Occipital lobe (tissue), 2 donors: ENCODE data around the gene L3MBTL4. TPM values are rescaled to one million over a fixed set of nuclear protein-coding genes. Genes with fewer than 3 reads are reported as not detected.
"Not testable (repeated sequence)": the region's sequence is repeated elsewhere in the genome, so short reads cannot be mapped to it uniquely, and the experiment has no call there.

Source experiments
- DNase-seq: peaks from one replicate; lab custom pipeline; 2025; lab: John Stamatoyannopoulos, UW
- total RNA-seq: library from RNA; depleted of rRNA; stranded (reverse); fragments of >200 nt; gene quantifications from one replicate; pipeline ENCODE4 v1.2.3, GENCODE V29; 2014

The L3MBTL4 gene
- total RNA-seq, 1 donor from 2014 or later: 20.4 TPM

DNA sequence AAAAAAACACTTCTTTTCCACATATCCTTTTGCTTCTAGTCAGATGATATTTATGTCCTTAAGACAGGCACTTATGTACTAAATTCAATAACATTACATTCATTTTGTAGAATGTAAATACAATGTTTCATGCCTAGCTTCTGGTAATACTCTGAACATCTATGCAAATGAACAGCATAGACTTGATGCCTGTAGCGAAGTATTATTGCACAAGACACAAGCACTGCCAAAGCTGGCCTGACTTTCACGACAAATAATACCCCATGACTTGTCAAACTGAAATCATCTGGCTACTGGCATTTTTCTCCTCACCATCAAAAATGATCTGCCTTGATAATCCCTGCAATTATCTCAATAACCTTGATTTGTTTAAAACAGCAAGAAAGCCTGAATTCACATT, 101.3 kb downstream of the L3MBTL4 start:
- no peak for DNase-seq

GRCh38 chr18:6311456-6312215, 103.1 kb downstream of the L3MBTL4 start:
- DNase-seq: no peak

DNA sequence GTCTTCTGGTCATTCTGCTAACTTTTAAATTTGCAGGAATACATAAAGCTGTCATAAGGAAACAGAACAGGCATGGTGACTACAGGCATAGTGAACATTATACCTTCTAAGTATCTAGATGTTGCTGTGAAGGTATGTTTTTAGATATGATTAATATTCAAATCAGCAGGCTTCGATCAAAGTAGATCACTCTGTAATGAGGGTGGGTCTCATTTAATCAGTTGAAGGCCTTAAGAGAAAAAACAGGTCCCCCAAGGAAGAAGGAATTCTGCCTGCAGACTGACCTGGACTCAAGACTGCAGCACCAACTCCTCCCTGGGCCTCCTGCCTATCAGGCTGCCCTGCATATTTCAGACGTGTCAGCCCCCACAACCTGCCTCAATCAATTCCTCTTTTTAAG, 104.0 kb downstream of the L3MBTL4 start:
- DNase-seq: no peak

DNA sequence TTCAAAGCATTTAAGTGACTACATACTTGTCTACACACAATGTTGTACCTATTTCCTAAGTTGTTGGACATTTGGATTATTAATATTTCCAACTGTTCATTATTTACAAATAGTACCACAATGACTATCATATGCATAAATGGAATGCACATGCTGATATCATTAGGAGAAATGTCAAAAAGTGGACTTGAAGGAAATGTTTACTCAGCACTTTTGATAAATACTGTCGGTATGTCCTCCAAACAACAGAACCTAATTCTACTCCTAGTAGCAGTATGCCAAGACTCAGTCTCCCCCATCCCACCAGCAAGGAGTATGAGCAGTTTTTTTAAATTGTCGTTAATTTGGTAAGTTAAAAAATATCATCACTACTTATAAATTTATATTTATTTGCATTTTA, 116.8 kb downstream of the L3MBTL4 start:
- no peak for DNase-seq

- no peak for DNase-seq
Measured at GRCh38 chr18:6294148-6294784, 120.4 kb downstream of the L3MBTL4 start.

DNA sequence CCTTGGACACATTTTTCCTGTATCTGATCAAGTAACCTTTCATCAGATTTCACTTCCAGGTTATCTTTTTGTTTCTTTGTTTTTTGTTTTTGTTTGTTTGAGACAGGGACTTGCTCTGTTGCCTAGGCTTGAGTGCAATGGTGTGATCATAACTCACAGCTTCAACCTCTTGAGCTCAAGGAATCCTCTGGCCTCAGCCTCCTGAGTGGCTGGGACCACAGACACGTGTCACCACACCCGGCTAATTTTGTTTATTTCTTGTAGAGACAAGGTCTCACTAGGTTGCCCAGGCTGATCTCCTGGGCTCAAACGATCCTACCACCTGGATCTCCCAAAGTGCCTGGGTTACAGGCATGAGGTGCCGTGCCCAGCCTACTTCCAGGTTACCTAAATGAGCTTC, 124.9 kb downstream of the L3MBTL4 start:
- no peak for DNase-seq

GRCh38 chr18:6286585-6286984, 128.1 kb downstream of the L3MBTL4 start:
- no peak for DNase-seq

- no peak for DNase-seq
Measured at GRCh38 chr18:6284761-6285160, 129.9 kb downstream of the L3MBTL4 start.

DNA sequence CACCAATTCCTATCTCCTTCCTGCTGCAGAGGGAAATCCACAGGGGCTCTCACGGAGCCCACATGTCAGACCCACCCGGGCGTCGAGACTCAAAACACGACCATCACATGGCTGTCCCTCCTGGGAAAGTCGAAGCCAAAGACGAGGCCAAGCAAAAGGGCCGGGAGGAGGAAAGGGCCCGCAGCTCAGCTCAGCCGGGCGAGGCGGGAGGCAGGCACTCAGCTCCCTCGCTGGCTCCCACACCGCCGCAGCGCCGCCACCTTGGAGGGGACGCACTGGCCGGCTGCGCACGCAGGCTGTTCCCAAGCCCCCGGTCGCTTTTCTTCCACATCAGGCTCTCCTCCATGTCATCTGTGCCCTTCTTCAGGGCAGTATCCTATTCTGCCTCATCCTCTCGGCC, 130.4 kb downstream of the L3MBTL4 start:
- DNase-seq: no peak

- DNase-seq: no peak
Measured at GRCh38 chr18:6281874-6282273, 132.8 kb downstream of the L3MBTL4 start.

DNA sequence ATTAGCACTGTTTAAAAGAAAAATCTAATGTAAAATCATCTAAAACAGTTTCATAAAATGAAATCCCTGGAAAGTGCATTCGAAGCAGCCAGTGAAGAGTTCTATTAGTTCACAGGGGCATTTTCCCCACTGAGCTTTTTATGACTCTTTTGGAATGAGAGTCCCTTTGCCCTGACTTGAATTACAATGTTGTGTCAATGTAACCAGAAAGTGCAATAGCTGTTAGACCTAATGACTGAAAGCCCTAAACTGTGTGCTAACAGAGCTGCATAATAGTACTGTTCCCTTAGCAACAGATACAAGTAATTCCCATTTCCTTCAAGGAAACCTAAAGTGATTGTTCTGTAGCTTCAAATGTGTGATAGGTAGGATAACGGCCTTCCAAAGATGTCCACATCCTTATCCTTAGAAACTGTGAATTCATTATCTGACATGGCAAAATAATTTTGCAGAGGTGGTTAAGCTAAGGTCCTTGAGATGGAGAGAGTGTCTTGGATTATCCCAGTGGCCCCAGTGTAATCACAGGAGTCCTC, 134.4 kb downstream of the L3MBTL4 start:
- DNase-seq: no peak

DNA sequence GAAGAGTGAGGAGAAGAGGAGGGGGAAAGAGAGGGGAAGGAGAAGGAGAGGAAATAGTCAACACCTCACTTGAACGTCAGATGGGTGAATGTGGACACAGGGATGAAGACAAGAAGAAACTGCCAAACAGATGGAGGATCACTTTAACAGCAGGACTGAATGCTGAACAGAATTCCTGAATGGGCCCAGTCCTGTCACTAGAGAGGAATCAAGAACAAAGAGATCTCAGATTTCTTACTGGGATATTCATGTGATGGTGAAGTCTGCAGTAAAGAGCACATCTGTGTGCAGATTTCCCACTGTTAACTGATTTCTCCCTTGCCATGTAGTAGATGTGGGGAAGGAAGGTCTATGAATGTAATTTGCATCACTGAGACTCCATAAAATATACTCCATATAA, 135.4 kb downstream of the L3MBTL4 start:
- no peak for DNase-seq

- DNase-seq: no peak
Measured at GRCh38 chr18:6273423-6273822, 141.3 kb downstream of the L3MBTL4 start.

GRCh38 chr18:6272144-6272543, 142.6 kb downstream of the L3MBTL4 start:
- DNase-seq: not testable (repeated sequence)

GRCh38 chr18:6271585-6271984, 143.1 kb downstream of the L3MBTL4 start:
- DNase-seq: no peak

GRCh38 chr18:6270771-6271216, 143.9 kb downstream of the L3MBTL4 start:
- DNase-seq: no peak

DNA sequence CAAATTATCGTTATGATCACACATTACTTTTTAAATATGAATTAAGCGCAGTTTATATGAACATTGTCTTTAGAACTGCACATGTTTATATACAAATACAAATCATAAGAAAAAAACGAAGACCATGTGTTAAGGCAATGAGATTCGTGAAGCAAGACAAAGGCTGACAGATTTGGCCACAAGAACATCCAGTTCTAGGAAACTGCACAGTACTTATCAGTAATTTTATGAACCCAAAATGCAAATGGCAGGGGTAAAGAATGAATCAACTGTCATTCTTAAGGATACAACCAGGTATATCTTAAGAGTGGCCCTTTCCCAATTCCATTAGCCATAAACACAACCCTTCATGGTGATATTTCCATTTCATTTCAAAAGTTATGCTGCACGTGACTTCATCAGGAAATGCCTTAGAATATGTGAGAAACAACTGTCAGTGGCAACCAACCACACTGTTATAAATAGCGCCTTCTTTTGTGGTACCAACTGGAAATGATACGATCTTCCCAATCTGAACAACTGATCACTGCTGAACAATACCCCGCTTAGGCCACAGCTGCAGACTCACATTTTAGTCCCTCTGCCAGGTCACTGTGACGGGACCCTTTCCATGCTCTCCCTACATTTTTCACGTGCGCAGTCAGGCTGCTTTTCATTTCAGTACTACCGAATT, 144.9 kb downstream of the L3MBTL4 start:
- no peak for DNase-seq

DNA sequence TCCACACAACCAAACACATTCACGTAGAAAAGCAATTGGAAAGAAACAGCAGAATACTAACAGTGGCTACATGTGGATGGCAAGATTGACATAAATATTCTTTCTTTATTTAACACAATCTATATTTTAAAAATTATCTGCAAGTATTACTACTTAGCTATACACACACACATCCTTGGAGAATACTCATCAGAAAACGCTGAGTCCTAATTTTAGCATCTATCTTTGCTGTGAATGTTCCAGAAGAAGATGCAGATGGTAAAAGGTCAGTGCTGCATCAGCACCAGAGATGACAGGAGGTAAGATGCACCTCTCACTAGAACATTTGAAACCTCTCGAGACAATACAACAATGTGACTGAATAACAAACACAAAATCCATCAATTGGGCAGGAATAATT, 148.5 kb downstream of the L3MBTL4 start:
- no peak for DNase-seq

DNA sequence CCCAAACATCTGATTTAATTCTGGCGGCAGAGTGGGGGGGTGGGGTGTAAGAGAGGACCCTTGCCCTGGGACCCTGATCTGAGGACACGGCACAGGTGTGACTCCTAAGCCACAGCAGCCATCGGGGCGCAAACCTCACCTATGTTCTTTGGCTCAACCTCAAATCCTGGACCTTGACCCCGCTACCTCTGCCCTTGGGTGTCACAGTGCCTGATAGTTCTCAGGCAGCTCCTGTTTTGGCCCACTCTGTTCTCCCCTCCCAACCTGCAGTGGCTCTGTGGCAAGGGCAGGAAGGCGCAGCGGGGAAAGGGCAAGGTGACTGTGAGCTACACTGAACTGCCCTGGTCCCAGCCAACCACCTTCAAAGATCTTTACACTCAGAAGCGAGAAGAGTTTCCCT, 152.8 kb downstream of the L3MBTL4 start:
- DNase-seq: no peak

DNA sequence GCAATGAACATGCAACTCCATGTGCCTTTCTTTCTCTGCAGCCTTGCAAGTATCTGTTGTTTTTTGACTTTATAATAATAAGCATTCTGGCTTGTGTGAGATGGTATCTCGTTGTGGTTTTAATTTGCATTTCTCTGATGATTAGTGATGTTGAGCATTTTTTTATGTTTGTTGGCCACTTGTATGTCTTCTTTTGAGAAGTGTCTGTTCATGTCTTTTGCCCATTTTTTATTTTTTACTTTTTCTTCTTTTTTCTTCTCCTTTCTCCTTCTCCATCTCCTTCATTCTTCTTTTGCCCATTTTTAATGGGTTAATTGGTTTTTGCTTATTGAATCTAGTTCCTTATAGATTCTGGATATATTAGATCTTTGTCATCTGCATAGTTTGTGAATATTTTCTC, 155.4 kb downstream of the L3MBTL4 start:
- DNase-seq: not testable (repeated sequence)

DNA sequence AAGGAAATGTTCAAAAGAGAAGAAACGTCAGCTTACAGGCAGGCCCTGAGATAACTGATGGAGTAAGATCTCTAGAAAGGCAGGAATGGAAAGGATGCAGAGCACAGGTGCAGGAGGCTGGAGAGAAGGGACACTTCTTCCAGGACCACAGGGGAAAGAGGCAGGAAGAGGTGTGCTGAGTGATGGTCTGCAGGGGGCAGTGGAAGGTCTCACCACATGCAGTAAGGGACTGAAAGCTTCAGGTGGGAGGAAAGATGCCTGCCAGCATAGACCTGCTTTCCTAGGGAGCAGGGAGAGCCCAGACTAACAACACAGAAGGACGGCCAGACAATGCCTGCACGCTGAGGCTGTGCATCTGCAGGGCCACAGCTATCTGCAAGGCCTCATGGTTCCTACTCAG, 156.8 kb downstream of the L3MBTL4 start:
- DNase-seq: no peak

GRCh38 chr18:6256521-6256920, 158.2 kb downstream of the L3MBTL4 start:
- DNase-seq: no peak
